Measurements from ENCODE around the gene MSI2. TPM values are rescaled to one million over a fixed set of nuclear protein-coding genes. Genes with fewer than 3 reads are reported as not detected.

The MSI2 gene
- total and polyA plus RNA-seq, 7 experiments from 2014 or later = 3.3 to 169 (median 125) TPM

DNA sequence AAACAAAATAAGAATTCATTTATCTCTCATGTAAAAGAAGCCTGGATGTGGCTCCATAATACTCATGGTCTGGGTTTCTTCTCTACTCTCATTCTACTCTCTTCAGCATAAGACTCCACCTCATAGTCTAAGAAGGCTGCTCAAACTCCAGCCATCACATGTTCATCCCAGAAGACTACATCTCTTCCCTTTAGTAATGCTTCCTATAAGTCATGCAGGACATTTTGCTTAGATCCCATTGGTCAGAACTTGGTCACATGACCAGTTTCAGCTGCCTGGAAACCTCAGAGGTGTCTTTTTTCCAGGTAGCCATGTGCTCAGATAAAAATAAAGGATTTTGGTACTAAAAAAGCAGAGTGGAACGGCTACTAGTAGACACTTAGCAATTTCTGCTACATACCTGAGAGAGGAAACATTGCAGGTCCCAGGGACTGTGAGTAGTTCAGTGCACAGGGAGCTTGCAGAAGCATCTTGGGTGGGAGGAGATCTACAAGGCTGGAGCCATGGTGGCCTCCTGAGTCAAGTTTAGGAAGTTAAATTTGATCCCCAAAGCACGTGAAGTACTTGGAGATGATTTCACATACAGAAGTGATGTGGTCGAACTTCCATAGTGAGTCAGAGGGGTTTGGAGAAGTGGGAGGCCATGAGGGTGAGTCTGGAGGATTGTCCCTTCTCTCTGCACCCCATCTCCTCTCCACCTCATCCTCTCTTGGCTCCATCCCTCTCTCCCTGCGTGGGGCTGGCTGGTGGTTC is 378.6 kb downstream of the MSI2 start:
- ChIA-PET CTCF (interaction anchor here (0.9 kb wide), 1 partner anchor 13 kb away, joined by 3 read pairs; no protein-coding TSS in a partner anchor), POLR2A (no interaction called here)
- ATAC-seq (no peak), DNase-seq (no peak)
- no peak overlapping the region for H3K4me3 Mint-ChIP-seq
- Histone ChIP-seq H3K4me1 (ENCODE audit: control insufficient read depth in 2 of 2, insufficient read depth in 2 of 2, low read length in 2 of 2) (no peaks in the 10 kb centered on the region), H3K27ac (ENCODE audit: low read depth, low read length) (no peak overlapping the region), H3K9me3 (ENCODE audit: control insufficient read depth in 2 of 3, low read length in 3 of 3) (no peaks in the 10 kb centered on the region), H3K4me3 (ENCODE audit: low read length) (no peak overlapping the region), H3K36me3 (ENCODE audit: control insufficient read depth in 2 of 3, insufficient read depth in 3 of 3, low read length in 3 of 3) (peaks cover 0 to 68% (median 5%) of the 10 kb centered on the region in 3 experiments), H3K27me3 (ENCODE audit: control insufficient read depth in 2 of 2, insufficient read depth in 2 of 2, low read length in 2 of 2) (no peaks in the 10 kb centered on the region)
- peaks cover 27 to 62% (median 42%) of the 10 kb centered on the region in 5 donors for H3K36me3 Mint-ChIP-seq
- peaks cover 0 to 11% (median 0%) of the 10 kb centered on the region in 7 donors for H3K4me1 Mint-ChIP-seq
- intact Hi-C loops (cut with micrococcal nuclease) = no loop called here
- H3K27me3 Mint-ChIP-seq = no peaks in the 10 kb centered on the region
- peaks cover 0 to 2% (median 0%) of the 10 kb centered on the region in 11 donors for H3K9me3 Mint-ChIP-seq
- H3K27ac Mint-ChIP-seq = peak overlapping the region in 1 of 9 donors; percentile 32

DNA sequence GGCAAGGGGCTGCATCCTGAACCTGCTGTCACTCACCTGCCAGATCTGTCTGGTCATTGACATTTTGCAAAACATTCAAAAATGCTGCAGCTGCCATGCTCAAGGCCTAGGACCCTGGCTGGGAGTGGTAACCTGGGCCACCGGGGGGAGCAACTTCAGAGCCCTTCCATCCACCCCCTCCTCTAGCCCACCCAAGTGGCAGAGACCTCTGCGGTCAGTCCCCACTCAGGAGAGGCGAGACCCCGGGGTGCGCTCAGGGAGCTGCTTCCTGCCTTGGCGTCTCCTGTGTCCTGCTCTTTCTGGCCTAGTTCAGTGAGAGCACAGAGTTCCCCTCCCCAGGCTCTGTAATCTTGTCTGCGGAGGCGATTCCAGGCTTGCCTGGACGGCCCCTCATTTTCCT is 380.0 kb downstream of the MSI2 start:
- no peak overlapping the region for H3K27ac ChIP-seq (ENCODE audit: low read depth, low read length)
- H3K9me3 ChIP-seq (ENCODE audit: control insufficient read depth in 2 of 3, low read length in 3 of 3) = no peaks in the 10 kb centered on the region
- ChIA-PET POLR2A (interaction anchor here (0.6 kb wide), 1 partner anchor 199 kb away, joined by 3 read pairs; no protein-coding TSS in a partner anchor), CTCF (no interaction called here)
- H3K4me1 ChIP-seq (ENCODE audit: control insufficient read depth in 2 of 2, insufficient read depth in 2 of 2, low read length in 2 of 2) = no peaks in the 10 kb centered on the region
- H3K4me3 ChIP-seq (ENCODE audit: low read length) = no peak overlapping the region
- Mint-ChIP-seq H3K27ac (peak overlapping the region in 1 of 9 donors; percentile 33), H3K4me1 (peaks cover 0 to 11% (median 3%) of the 10 kb centered on the region in 7 donors), H3K27me3 (no peaks in the 10 kb centered on the region), H3K36me3 (peaks cover 25 to 62% (median 41%) of the 10 kb centered on the region in 5 donors), H3K9me3 (peaks cover 0 to 2% (median 0%) of the 10 kb centered on the region in 11 donors), H3K4me3 (no peak overlapping the region)
- ATAC-seq (no peak), DNase-seq (no peak)
- no peaks in the 10 kb centered on the region for H3K27me3 ChIP-seq (ENCODE audit: control insufficient read depth in 2 of 2, insufficient read depth in 2 of 2, low read length in 2 of 2)
- intact Hi-C loops (cut with micrococcal nuclease) = no loop called here
- peaks cover 0 to 54% (median 5%) of the 10 kb centered on the region in 3 experiments for H3K36me3 ChIP-seq (ENCODE audit: control insufficient read depth in 2 of 3, insufficient read depth in 3 of 3, low read length in 3 of 3)

DNA sequence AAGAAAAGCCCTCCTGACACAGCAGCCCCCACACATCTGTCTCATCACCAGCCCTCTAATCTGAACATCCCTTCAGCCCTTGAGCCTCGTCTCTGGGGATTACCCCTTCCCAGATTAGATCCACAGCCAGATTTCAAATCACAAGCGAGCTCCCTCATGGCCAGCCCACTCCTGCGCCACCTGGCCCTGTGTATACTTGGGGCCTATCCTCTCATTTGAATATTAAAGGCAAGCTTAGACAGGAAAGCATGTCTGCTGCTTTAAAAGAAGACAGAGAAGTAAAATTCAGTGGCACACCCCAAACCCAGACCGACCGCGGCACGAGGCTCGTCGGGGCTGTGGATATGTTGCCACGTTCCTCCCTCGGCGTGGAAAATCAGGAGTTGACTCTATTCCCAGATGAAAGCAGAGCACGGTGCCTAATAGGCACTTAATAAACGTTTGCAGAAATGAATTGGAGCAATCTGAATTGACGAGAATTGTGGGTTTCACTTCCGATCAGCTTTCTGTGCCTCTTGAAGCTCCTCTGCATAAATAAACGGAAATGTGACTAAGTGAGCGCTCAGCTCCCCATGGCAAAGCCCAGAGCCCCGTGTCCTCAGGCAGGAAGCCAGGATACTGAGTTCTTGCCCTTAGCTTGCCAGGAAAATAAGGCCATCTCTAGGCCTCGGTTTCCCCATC is 380.8 kb downstream of the MSI2 start:
- peaks cover 0 to 2% (median 0%) of the 10 kb centered on the region in 11 donors for H3K9me3 Mint-ChIP-seq
- H3K4me1 ChIP-seq (ENCODE audit: control insufficient read depth in 2 of 2, insufficient read depth in 2 of 2, low read length in 2 of 2) = no peaks in the 10 kb centered on the region
- H3K4me3 ChIP-seq (ENCODE audit: low read length) = no peak overlapping the region
- CTCF ChIA-PET = no interaction called here
- H3K27ac ChIP-seq (ENCODE audit: low read depth, low read length) = no peak overlapping the region
- H3K4me1 Mint-ChIP-seq = peaks cover 0 to 9% (median 5%) of the 10 kb centered on the region in 7 donors
- H3K36me3 Mint-ChIP-seq = peaks cover 17 to 53% (median 33%) of the 10 kb centered on the region in 5 donors
- no peak overlapping the region for H3K4me3 Mint-ChIP-seq
- POLR2A ChIA-PET = interaction anchor here (0.6 kb wide), 1 partner anchor 890 kb away, joined by 3 read pairs; no protein-coding TSS in a partner anchor
- no peak for DNase-seq
- H3K27me3 Mint-ChIP-seq = no peaks in the 10 kb centered on the region
- peak overlapping the region in 1 of 9 donors; percentile 33 for H3K27ac Mint-ChIP-seq
- peaks cover 0 to 46% (median 5%) of the 10 kb centered on the region in 3 experiments for H3K36me3 ChIP-seq (ENCODE audit: control insufficient read depth in 2 of 3, insufficient read depth in 3 of 3, low read length in 3 of 3)
- H3K27me3 ChIP-seq (ENCODE audit: control insufficient read depth in 2 of 2, insufficient read depth in 2 of 2, low read length in 2 of 2) = no peaks in the 10 kb centered on the region
- no peak for ATAC-seq
- intact Hi-C loops (cut with micrococcal nuclease) = no loop called here
- no peaks in the 10 kb centered on the region for H3K9me3 ChIP-seq (ENCODE audit: control insufficient read depth in 2 of 3, low read length in 3 of 3)

DNA sequence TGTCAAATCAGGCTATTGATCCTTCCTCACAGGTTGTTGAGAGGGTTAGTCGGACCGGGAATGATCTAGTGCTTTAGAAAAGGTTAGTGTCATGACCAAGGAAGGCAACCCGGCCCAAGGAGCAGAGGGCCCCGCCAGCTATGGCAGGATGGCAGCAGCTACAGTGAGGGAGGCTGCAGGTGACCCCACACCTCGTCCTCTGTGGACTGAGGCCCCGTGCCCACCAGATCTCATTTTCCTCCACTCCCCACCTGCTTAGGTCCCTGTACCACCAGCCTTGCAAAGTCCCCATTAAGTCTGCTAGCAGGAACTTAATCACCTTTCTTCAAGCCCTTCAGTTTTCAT is 381.3 kb downstream of the MSI2 start:
- Mint-ChIP-seq H3K4me1 (peaks cover 0 to 9% (median 5%) of the 10 kb centered on the region in 7 donors), H3K27ac (no peak overlapping the region), H3K27me3 (no peaks in the 10 kb centered on the region), H3K36me3 (peaks cover 12 to 48% (median 28%) of the 10 kb centered on the region in 5 donors), H3K4me3 (no peak overlapping the region), H3K9me3 (peaks cover 0 to 2% (median 0%) of the 10 kb centered on the region in 11 donors)
- intact Hi-C loops (cut with micrococcal nuclease) = no loop called here
- ChIA-PET CTCF (no interaction called here), POLR2A (interaction anchor here (0.6 kb wide), 1 partner anchor 889 kb away, joined by 3 read pairs; no protein-coding TSS in a partner anchor)
- H3K27me3 ChIP-seq (ENCODE audit: control insufficient read depth in 2 of 2, insufficient read depth in 2 of 2, low read length in 2 of 2) = no peaks in the 10 kb centered on the region
- no peaks in the 10 kb centered on the region for H3K4me1 ChIP-seq (ENCODE audit: control insufficient read depth in 2 of 2, insufficient read depth in 2 of 2, low read length in 2 of 2)
- H3K27ac ChIP-seq (ENCODE audit: low read depth, low read length) = no peak overlapping the region
- no peaks in the 10 kb centered on the region for H3K9me3 ChIP-seq (ENCODE audit: control insufficient read depth in 2 of 3, low read length in 3 of 3)
- ATAC-seq (no peak), DNase-seq (no peak)
- peaks cover 0 to 41% (median 5%) of the 10 kb centered on the region in 3 experiments for H3K36me3 ChIP-seq (ENCODE audit: control insufficient read depth in 2 of 3, insufficient read depth in 3 of 3, low read length in 3 of 3)
- H3K4me3 ChIP-seq (ENCODE audit: low read length) = no peak overlapping the region

DNA sequence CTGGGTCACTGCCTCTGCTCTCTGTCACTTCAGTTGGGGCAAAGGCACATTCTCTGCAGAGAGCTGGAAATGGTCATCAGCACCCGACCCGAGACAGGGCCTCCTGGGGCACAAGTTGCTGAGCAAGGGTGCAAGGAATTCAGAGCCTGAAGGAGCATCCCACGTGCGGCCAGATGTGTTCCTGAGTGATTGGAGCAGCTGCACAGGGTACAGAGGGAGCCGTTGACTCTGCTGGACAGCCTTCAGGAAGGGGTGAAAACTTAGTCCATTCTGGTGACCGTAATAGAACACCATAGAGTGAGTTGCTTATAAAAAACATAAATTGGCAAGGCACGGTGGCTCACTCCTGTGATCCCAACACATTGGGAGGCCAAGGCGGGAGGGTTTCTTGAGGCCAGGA is 382.0 kb downstream of the MSI2 start:
- ATAC-seq (no peak), DNase-seq (no peak)
- no peak overlapping the region for H3K4me3 Mint-ChIP-seq
- intact Hi-C loops (cut with micrococcal nuclease) = no loop called here
- ChIA-PET POLR2A (interaction anchor here (0.6 kb wide), 1 partner anchor 16 kb away, joined by 4 read pairs; no protein-coding TSS in a partner anchor), CTCF (no interaction called here)
- no peak overlapping the region for H3K4me3 ChIP-seq (ENCODE audit: low read length)
- no peaks in the 10 kb centered on the region for H3K27me3 ChIP-seq (ENCODE audit: control insufficient read depth in 2 of 2, insufficient read depth in 2 of 2, low read length in 2 of 2)
- peaks cover 0 to 9% (median 5%) of the 10 kb centered on the region in 7 donors for H3K4me1 Mint-ChIP-seq
- peak overlapping the region in 1 of 9 donors; percentile 31 for H3K27ac Mint-ChIP-seq
- H3K4me1 ChIP-seq (ENCODE audit: control insufficient read depth in 2 of 2, insufficient read depth in 2 of 2, low read length in 2 of 2) = no peaks in the 10 kb centered on the region
- H3K9me3 Mint-ChIP-seq = peaks cover 0 to 2% (median 0%) of the 10 kb centered on the region in 11 donors
- no peaks in the 10 kb centered on the region for H3K27me3 Mint-ChIP-seq
- H3K27ac ChIP-seq (ENCODE audit: low read depth, low read length) = no peak overlapping the region
- no peaks in the 10 kb centered on the region for H3K9me3 ChIP-seq (ENCODE audit: control insufficient read depth in 2 of 3, low read length in 3 of 3)
- H3K36me3 Mint-ChIP-seq = peaks cover 10 to 42% (median 21%) of the 10 kb centered on the region in 5 donors
- H3K36me3 ChIP-seq (ENCODE audit: control insufficient read depth in 2 of 3, insufficient read depth in 3 of 3, low read length in 3 of 3) = peaks cover 0 to 36% (median 5%) of the 10 kb centered on the region in 3 experiments

DNA sequence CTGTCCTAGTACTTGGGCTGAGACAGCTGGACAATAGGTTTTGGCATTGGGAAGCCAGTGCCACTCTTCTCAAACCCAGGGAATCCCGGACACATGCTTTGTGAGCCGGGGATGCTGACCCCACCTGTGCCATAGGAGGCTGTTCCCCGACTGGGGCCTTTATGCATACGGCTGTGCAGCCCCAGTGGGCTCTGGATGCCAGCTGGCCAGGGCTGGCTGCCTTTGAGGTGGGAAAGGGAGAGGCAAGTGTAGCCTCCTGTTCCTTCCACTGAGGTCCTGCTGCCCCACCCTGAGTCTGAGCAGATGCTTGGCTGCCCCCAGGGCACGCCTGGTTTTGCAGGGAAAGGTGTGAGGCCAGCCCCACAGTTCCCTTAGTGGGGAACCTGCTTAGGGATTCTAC is 383.1 kb downstream of the MSI2 start:
- POLR2A ChIA-PET = no interaction called here
- DNase-seq (no peak), ATAC-seq (no peak)
- no peaks in the 10 kb centered on the region for H3K4me1 ChIP-seq (ENCODE audit: control insufficient read depth in 2 of 2, insufficient read depth in 2 of 2, low read length in 2 of 2)
- no peak overlapping the region for H3K27ac ChIP-seq (ENCODE audit: low read depth, low read length)
- H3K27me3 ChIP-seq (ENCODE audit: control insufficient read depth in 2 of 2, insufficient read depth in 2 of 2, low read length in 2 of 2) = no peaks in the 10 kb centered on the region
- Mint-ChIP-seq H3K4me1 (peaks cover 0 to 9% (median 5%) of the 10 kb centered on the region in 7 donors), H3K36me3 (peaks cover 9 to 31% (median 10%) of the 10 kb centered on the region in 5 donors), H3K27me3 (no peaks in the 10 kb centered on the region), H3K9me3 (peaks cover 0 to 1% (median 0%) of the 10 kb centered on the region in 11 donors), H3K4me3 (no peak overlapping the region), H3K27ac (peak overlapping the region in 1 of 9 donors; percentile 3)
- no peak overlapping the region for H3K4me3 ChIP-seq (ENCODE audit: low read length)
- CTCF ChIA-PET = no interaction called here
- peaks cover 0 to 30% (median 0%) of the 10 kb centered on the region in 3 experiments for H3K36me3 ChIP-seq (ENCODE audit: control insufficient read depth in 2 of 3, insufficient read depth in 3 of 3, low read length in 3 of 3)
- intact Hi-C loops (cut with micrococcal nuclease) = no loop called here
- H3K9me3 ChIP-seq (ENCODE audit: control insufficient read depth in 2 of 3, low read length in 3 of 3) = no peaks in the 10 kb centered on the region

Measured in naive thymus-derived CD4-positive, alpha-beta T cell (primary cell).